NCI-H2196 (cell line): ENCODE measurements around the gene SHOC2.

Experiments
- DNase-seq: peaks from one replicate; lab custom pipeline; 2025; ENCODE audit not compliant: unreplicated experiment; lab: John Stamatoyannopoulos, UW

Gene SHOC2

DNA sequence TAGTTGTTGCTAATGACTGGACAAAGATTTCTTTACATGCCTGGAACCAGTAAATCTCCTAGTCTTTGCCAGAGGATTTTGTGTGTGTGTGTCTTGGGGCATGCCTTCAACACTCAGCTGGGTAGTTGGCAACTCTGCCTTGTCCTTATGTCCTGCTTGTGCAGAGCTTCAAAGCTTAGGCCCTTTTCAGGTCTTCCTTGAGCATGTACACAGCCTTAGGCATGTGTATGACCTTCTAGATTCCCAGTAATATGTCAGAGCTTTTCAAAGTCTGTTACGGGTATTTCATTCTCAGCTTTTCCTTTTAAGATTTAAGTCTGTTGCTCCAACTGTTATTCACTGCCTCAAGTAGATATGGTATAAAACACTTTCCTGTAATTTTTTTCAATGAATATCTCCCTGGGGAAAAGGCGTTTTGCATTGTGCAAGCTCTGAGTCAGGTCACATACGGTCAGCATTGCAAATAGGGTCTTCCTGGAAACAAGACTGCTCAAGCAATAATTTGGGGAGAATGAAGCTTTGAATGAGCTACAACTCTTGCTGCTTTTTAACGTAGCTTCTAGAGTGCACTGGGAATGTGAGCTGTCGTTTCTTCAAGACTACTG, 25.5 kb downstream of the SHOC2 start:
- no peak for DNase-seq

DNA sequence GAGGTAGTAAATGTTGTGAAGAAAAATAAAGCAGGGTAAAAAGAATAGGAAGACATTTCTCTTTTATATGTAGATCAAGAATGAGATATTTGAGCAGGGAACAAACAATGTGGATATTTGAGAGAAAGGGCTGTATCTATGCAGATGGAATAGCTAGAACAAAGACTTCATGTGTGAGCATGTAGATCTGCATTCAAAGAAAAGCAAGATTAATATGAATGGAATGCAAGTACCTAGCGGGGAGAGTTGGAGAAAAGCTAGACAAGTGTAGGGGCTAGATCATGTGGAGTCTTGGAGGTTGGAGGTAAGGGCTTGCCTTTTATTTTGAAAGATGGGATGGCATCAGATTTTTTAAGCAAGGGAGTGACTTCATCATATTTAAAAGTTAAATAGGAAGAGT, 27.1 kb downstream of the SHOC2 start:
- no peak for DNase-seq

DNA sequence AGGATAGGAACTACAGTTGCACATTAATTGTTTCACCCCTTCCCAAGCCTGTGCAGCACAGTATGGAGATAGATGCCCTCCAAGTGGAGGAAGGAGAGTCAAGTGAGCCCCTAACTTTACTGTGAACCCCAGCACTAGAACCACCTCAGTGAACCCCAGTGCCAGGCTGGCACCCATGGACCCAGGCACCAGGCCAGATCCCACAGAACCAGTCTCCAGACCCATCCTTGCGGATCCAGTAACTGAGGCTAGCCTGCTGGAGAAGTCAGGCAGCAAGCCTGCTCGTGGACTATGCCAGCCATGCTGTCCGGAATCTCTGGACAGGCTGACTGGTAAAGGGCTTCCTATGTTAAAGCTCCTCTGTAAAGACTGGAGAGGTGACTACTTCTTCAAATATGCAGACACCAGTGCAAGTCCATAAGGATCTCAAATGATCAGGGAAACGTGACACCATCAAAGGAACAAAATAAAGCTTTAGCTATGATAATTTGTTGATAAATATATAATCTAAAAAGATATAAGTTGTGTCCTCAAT, 27.7 kb downstream of the SHOC2 start:
- no peak for DNase-seq

DNA sequence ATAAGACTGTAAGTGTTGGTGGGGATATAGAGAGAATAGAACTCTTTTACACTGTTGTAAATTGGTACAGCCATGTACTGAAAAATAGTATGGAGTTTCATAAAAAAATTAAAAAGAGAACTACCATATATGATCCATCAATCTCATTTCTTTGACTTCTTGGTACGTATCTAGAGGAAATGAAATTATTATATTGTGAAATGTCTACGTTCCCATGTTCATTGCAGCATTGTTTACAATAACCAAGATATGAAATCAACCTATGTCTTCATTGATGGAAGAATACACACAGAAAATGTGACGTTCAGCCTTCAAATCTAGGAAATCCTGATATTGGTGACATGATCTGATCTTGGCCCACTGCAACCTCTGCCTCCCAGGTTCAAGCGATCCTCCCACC, 32.0 kb downstream of the SHOC2 start:
- no peak for DNase-seq

DNA sequence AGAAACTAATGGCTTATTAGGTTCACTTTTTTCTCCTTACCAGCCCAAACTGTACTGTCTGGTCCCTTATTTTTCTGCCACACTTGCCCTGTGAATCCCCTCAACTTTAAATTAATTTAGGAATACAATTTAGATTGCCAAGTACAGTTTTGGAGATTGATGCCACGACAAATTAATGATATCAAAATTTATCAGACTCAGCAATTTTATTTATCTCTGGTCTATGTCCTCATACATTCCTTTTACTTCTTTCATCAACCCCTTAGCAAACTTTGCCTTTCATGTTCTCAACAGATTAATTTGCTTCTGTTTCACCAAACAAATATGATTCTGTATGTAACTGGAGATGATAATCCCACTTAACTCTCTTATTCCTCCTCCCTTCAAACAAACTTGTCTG, 38.2 kb downstream of the SHOC2 start:
- DNase-seq = no peak

DNA sequence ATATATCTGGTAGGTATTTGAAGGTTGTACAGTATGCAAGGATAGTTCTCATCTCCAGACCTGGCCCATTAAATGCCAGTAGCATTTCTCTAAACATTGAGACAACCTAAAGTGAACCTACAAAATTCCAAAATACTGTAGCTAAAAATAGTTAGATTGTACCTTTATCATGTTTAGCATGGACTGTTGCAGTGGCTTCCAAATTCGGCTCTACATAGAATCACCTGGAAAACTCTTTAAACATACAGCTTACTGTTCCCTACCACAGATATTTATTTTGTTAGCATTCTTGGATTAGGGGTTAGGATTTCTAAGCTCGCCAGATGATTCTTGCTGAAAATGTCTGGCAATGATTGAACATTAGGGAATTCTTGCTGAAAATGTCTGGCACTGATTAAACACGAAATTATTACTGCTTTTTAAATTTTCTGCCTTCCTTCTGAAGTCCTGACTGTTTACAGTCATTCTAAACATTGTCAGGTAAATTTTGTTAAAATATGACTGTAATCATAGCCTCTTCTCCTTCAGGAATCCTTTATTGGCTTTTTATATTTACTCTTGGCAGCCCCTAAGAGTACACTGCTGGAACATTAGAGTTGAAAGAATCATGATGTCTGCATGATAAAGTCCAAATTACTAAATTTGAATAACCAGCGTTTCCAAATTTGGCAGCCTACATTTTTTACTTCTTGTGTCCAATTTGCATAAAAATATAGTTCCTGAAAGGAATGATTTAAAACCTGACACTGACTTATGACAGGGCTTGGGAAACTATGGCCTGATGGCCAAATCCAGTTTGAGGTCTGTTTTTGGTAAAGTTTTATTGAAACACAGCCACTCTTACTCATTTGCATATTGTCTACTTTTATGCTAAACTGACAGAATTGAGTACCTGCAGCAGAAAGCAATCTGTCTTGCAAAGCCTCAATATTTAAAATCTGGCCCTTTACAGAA, 40.3 kb downstream of the SHOC2 start:
- DNase-seq = no peak

DNA sequence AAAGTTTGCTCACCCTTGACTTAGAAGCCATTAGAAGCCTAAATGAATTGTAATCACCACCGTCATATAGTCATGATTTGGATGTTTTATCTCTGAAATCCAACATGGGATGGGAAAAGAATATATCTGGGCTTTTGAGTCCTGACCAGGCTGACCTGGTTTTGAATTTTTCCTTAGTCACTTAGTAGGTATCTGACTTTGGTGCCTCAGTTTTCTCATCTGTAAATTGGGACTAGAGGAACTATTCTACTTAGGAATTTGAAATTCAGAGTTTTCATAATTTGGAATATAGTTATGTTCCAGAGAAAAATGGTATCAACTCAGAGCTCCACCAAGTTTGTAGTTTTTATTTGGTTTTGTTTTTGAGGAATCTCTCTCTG, 40.9 kb downstream of the SHOC2 start:
- DNase-seq = no peak

DNA sequence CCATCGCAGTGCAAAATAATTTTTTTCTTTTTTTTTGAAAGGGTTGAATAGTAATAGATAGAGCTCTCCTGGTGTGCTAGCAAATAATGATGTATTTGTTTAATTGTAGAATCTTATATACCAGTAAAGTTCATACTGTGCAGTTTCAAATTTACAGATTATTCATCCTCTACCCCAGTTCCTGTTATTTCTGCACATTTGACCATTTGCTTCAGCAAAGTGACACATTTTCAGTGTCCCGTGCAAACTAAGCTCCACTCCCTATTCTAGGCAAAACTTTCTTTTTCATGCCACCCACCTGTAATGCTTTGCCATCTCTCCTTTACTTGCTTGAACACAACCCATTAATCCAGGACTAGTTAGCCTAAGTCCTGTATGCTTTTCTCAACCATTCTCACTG, 43.0 kb downstream of the SHOC2 start:
- DNase-seq = no peak

DNA sequence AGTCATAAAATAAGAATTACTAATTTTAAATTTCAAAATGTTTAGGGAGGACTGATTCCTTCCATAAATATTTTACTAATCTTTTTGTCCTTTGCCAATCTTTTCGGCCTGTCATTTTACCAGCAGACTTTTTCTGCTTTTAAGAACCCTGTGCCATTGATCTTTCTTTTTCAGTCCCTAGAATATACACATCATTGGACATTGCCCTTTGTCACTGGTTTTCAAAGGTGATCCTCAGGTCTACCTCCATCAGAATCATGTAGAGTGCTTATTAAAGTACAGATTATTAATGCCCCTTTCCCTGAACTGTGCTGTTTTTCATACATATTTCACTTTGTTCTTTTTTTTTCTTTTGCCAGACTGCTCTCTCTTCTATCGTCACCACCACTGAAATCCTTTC, 43.8 kb downstream of the SHOC2 start:
- no peak for DNase-seq

DNA sequence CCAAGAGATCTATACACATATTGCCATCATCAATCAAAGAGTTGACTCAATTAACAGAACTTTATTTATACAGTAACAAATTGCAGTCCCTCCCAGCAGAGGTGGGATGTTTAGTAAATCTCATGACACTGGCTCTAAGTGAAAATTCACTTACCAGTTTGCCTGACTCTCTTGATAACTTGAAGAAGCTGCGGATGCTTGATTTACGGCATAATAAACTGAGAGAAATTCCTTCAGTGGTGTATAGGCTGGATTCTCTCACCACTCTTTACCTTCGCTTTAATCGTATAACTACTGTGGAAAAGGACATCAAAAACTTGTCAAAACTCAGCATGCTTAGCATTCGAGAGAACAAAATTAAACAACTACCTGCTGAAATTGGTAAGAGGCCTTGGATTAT, 45.3 kb downstream of the SHOC2 start:
- no peak for DNase-seq

DNA sequence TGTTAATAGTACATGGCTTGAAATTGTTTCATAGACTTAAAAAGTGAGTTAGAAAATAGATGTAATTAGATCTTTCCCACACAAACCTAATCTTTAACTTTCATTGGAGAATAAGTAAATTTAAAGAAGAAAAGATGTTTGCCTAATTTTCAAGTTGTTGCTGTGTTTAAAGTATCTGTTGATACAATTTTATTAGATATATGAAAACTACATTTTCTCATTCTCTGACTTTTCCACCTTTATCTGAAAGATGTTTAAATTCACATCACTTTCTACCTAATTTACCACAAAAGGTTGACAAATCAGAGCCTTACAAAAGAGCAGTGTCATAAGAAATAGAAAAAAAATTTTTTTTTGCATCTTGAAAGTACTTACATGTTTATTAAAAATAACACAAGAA, 45.8 kb downstream of the SHOC2 start:
- no peak for DNase-seq

DNA sequence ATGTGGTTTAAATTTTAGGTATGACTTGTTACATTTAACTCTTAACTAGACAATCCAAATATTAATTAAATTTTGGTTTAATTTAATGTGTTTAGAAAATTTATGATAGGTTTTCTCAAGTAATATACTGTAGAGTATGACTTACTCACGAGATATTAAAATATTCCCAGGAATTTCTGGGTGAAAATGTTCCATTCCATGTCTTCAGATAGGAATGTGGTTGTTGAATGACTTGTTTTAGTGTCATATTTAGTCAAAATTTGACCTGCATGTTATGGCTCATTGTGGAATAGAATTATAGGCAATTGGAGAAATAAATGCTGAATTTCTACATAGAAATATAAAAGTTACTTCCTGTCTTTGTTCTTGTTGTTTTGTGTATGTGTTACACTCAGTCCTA, 46.7 kb downstream of the SHOC2 start:
- no peak for DNase-seq

DNA sequence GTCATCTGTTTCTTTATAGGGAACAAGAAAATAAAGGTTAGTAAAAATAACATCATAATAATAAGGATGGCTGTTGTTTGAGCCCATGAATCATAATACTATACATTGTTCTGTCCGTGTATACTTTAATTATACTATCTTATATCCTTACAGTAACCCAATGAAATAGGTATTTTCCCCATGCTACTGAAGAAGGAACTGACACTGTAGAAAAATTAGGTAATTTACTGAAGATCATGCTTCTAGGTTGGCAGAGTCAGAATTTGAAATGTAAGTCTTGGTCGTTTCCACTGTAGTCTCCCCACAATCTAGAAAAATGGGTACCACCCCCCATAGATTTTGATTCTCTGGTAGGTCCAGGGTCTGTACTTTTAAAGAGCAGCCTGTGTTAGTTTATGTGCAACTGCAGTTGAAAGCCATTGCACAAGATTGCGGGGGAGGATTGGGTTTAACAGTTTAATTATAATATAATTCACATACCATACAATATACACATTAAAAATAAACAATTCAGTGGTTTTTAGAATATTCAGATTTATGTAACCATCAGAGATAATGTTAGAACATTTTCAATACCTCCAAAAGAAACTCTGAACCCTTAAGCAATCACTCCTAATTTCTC, 47.7 kb downstream of the SHOC2 start:
- no peak for DNase-seq

DNA sequence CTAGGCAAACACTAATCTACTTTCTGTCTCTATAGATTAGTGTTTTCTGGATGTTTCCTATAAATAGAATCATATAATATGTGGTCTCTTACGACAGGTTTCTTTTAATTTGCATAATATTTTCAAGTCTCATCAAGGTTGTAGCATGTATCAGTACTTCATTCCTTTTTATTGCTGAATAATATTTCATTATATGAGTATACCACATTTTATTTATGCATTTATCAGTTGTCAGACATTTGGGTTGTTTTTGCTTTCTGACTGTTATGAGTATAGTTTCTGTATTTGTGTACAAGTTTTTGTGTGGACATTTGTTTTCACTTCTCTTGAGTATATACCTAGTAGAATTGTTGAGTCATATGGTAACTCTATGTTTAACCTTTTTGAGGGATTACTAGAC, 48.2 kb downstream of the SHOC2 start:
- DNase-seq = no peak

DNA sequence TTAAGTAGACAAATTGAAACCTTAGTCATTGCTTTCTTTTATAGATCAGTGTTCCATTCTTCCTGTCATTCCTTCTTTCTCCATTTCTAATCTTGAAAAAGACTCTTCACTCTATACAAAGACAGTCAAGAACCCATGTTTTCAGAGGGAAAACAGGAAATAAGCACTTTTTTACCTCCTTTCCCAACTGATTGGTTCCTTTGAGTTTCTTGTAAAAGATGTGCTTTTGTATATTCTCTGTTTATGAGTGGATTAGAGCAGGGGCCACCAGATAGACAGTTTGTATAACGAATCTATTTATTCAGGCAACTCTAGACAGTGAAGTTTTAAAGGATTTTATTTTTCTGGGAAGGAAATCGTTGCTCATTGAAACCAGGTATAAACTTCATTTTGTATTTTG, 49.8 kb downstream of the SHOC2 start:
- no peak for DNase-seq

DNA sequence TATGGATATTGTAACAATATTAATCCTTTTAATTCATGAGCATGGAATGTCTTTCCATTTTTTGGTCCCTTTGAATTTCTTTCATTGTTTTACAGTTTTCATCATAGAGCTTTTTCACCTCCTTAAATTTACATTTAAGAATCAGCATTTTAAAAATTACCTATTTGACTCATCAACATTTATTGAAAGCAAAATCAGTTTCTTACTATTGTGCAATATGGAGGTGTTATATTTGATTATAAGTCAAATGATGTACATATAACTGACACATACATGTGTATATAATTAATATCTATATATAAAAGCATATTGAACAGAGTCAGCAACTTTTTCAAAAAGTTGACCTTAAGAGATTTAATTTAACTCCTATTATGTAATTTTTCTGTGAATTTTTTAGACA, 52.2 kb downstream of the SHOC2 start:
- no peak for DNase-seq

DNA sequence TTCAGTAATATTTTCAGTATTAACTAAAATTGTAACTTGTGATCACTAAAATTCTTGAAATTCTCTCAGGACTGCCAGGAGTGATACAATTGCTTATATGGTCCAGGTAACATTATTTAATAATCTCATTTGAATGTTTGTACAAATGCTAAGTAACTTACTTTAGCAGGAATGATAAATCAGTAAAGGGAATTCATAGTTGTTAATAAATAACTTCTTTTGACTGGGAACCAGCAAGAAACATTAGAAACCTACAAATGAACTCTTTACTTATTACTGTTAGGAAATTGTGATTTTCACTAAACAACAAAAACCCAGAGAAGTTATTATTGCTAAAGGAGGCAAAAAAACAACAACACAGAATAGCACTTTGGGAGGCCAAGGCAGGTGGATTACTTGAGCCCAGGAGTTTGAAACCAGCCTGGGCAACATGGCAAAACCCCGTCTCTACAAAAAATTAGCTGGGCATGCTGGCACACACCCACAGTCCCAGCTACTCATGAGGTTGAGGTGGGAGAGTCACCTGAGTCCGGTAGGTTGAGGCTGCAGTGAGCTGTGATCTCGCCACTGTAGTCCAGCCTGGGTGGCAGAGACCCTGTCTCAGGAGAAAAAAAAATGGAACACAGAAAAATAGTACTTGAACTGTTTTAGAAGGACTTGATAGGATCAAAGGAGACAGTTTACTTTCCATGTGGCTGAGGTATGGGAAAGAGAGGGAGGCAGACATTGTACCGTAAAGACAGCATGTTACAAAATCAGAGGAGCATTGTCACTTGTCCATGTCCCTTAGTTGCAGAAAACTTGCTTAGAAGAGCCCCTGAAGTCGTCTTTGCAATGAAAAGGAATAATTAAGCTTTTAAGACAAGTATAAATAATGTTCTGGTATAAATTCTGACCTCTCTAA, 53.1 kb downstream of the SHOC2 start:
- no peak for DNase-seq

DNA sequence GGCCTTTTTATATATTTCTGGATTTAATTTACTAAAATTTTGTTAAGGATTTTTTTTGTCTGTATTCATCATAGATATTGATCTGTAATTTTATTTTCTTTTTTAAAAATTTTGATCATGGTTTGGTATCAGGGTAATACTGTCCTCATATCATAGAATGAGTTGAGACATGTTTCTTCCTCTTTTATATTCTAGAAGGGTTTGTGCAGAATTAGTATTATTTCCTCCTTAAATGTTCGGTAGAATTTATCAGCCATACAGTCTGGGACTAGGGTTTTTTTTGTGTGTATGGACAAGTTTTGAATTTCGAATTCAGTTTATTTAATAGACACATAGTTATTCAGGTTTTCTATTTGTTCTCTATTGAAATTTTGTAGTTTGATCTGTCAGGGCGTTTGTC, 54.0 kb downstream of the SHOC2 start:
- DNase-seq = no peak

DNA sequence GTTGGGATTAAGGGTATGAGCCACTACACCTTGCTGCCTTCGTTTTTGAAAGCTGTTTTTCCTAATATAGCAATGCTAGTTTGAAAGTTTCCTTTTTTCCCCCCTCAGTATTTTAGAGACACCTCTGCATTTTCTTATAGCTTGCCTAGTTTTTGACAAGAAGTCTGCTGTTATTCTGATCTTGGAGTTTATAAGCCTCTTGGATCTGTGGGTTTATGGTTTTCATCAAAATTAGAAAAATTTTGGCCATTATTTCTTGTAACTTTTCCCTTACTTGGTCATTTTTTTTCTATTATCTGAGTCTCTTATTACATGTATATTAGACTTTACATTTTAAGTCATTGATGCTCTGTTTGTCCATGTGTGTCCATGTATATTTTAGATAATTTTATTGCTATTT, 57.2 kb downstream of the SHOC2 start:
- DNase-seq = no peak

DNA sequence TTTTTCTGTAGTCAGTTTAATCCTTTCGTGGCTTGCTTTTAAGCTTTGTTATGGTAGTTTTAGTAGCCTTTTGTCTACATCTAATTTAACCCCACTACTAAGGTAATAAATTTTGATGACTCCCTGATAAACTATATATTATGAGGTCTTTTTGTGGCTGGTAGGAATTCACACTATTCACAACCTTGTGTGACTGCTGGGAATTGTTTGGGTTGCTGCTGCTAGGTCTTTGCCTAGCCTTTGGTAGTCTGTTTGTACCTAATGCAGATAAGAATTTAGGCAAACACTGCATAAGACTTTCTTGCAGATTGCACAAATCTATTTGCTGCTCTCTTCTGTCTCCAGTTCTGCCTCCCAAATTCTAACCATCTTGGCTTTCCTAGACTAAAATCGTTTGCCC, 58.3 kb downstream of the SHOC2 start:
- no peak for DNase-seq

DNA sequence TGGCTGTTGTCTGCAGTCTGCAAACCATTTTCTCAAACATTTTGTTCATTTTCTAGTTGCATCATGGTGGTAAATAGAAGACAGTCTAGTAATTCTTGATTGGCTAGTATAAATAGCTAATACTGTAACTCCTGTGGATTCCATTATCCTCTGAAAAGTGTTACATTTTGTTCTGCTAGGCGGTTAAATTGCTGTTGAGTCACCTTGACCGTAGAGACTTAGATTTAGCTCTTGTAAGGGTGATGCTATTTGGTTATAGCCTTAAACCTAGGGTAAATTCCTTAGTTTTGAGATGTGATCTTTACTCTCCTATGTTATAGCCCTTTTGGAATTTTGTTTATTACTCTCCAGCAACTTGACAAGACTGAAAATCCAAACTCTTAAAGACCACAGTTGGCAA, 58.8 kb downstream of the SHOC2 start:
- DNase-seq = no peak
